A549 treated with DMSO at 1 μM for 4 hours (cell line): Measurements from ENCODE around the gene EXTL2. TPM values are rescaled to one million over a fixed set of nuclear protein-coding genes. Genes with fewer than 3 reads are reported as not detected.

Experiments
- total RNA-seq: library from RNA; stranded (reverse); fragments of 200-300 nt; extraction: Qiagen RNA extraction; gene quantifications from 5 replicates; pipeline ENCODE4 v1.2.3, GENCODE V29; 2022; ENCODE audit warnings: low read depth

Gene EXTL2, protein sequence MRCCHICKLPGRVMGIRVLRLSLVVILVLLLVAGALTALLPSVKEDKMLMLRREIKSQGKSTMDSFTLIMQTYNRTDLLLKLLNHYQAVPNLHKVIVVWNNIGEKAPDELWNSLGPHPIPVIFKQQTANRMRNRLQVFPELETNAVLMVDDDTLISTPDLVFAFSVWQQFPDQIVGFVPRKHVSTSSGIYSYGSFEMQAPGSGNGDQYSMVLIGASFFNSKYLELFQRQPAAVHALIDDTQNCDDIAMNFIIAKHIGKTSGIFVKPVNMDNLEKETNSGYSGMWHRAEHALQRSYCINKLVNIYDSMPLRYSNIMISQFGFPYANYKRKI
- 6.7 to 10.8 TPM (median 8.6 TPM) in 5 replicates for total RNA-seq

GRCh38 chr1:100894603-100895539 is at the start of gene EXTL2:
Gene EXTL2 (minus strand): TSS chr1:100894842. CDS start chr1:100888757, 6,085 bp downstream.

GRCh38 chr1:100895540-100896480 is 1.2 kb upstream of the EXTL2 start, which contains the start of gene SLC30A7:
Gene SLC30A7 (plus strand): TSS chr1:100896090. CDS start chr1:100896263, 173 bp downstream.

Other genes starting within 250 kb of the EXTL2 start
- 0.03 to 0.05 TPM (median 0.05 TPM) in 3 of 5 replicates, not detected in the others for gene VCAM1, start 175.1 kb downstream of the EXTL2 start, total RNA-seq
- gene SLC30A7, start 1.2 kb upstream of the EXTL2 start, total RNA-seq, result 9.2 to 12.8 TPM (median 11.6 TPM) in 5 replicates
- gene DPH5, start 130.9 kb upstream of the EXTL2 start, total RNA-seq, result 23.9 to 37.7 TPM (median 32.8 TPM) in 5 replicates